IMR-90 (cell line): ENCODE measurements around the gene NMRK2. TPM values are rescaled to one million over a fixed set of nuclear protein-coding genes. Genes with fewer than 3 reads are reported as not detected.

Experiments
- ATAC-seq: fragments of 200-7000 bp; cut with Tn5 transposase; 2 replicates; pipeline ENCODE4 v1.9.1; 2020; ENCODE audit warnings: low read depth, mild to moderate bottlenecking, moderate library complexity
- BruUV-seq: library from RNA; stranded (reverse); fragments of 400-500 nt; replicated peaks from 2 replicates; lab custom pipeline; 2021; lab: Mats Ljungman, UMichigan
- CTCF ChIA-PET: fragments of 300-600 bp; formaldehyde crosslinking; extraction: SDS; loops from one replicate; lab custom pipeline; 2021; ENCODE audit warnings: antibody characterized with exemption; lab: Yijun Ruan, JAX
- POLR2A ChIA-PET: fragments of 300-600 bp; sonication (Branson Sonifier 250); formaldehyde crosslinking; loops from one replicate; lab custom pipeline; 2022; ENCODE audit warnings: antibody characterized with exemption; ENCODE audit not compliant: unreplicated experiment; lab: Charles Lee
- DNase-seq: peaks from one replicate; pipeline ENCODE4 v3.0.0; 2013
- H2AFZ ChIP-seq: replicated peaks from 2 replicates; pipeline ENCODE3; 2013; ENCODE audit warnings: low read length, mild to moderate bottlenecking; ENCODE audit not compliant: poor library complexity
- H2AK5ac ChIP-seq: 2 replicates; pipeline ENCODE4 v1.6.1; 2013; ENCODE audit warnings: low read depth, low read length, inconsistent platforms
- H2AK9ac ChIP-seq: replicated peaks from 2 replicates; pipeline ENCODE3; 2013; ENCODE audit warnings: mild to moderate bottlenecking, low read depth, low read length, moderate library complexity; ENCODE audit not compliant: poor library complexity
- H2BK120ac ChIP-seq: 2 replicates; pipeline ENCODE4 v1.6.1; 2013; ENCODE audit warnings: low read depth, low read length, inconsistent platforms
- H2BK15ac ChIP-seq: 3 replicates; pipeline ENCODE4 v1.6.1; 2013; ENCODE audit warnings: low read depth, low read length, inconsistent platforms
- H2BK20ac ChIP-seq: 2 replicates; pipeline ENCODE4 v1.6.1; 2013; ENCODE audit warnings: low read depth, mild to moderate bottlenecking, inconsistent platforms, low read length, moderate library complexity
- H2BK5ac ChIP-seq: 2 replicates; pipeline ENCODE4 v1.6.1; 2013; ENCODE audit warnings: mild to moderate bottlenecking, low read depth, low read length, inconsistent platforms; ENCODE audit not compliant: poor library complexity, severe bottlenecking
- H3K14ac ChIP-seq: replicated peaks from 2 replicates; pipeline ENCODE4 v1.6.1; 2013; ENCODE audit warnings: low read depth, low read length, inconsistent platforms
- H3K18ac ChIP-seq: 2 replicates; pipeline ENCODE4 v1.6.1; 2013; ENCODE audit warnings: low read depth, low read length, control low read depth
- H3K23ac ChIP-seq: 2 replicates; pipeline ENCODE4 v1.6.1; 2013; ENCODE audit warnings: low read depth, low read length, inconsistent platforms
- H3K27ac ChIP-seq: 2 replicates; pipeline ENCODE4 v1.5.1; 2013; ENCODE audit warnings: mild to moderate bottlenecking, control low read depth, low read length; ENCODE audit not compliant: insufficient read depth
- H3K27me3 ChIP-seq: 2 replicates; pipeline ENCODE4 v1.6.1; 2013; ENCODE audit warnings: low read length; ENCODE audit not compliant: control insufficient read depth, insufficient read depth
- H3K36me3 ChIP-seq: 2 replicates; pipeline ENCODE4 v1.6.1; 2013; ENCODE audit warnings: low read length, mixed read lengths; ENCODE audit not compliant: control insufficient read depth, insufficient read depth
- H3K4ac ChIP-seq: 2 replicates; pipeline ENCODE4 v1.6.1; 2013; ENCODE audit warnings: low read depth, low read length, inconsistent platforms
- H3K4me1 ChIP-seq: 2 replicates; pipeline ENCODE4 v1.6.1; 2013; ENCODE audit warnings: low read length, mixed read lengths; ENCODE audit not compliant: control insufficient read depth, insufficient read depth
- H3K4me2 ChIP-seq: 2 replicates; pipeline ENCODE4 v1.6.1; 2013; ENCODE audit warnings: low read depth, mild to moderate bottlenecking, control low read depth, low read length, moderate library complexity
- H3K4me3 ChIP-seq: 2 replicates; pipeline ENCODE4 v1.5.1; 2013; ENCODE audit warnings: low read depth, mild to moderate bottlenecking, control low read depth, low read length, moderate library complexity; ENCODE audit not compliant: insufficient read depth
- H3K56ac ChIP-seq: 2 replicates; pipeline ENCODE4 v1.6.1; 2013; ENCODE audit warnings: low read length, inconsistent platforms; ENCODE audit not compliant: insufficient read depth; ENCODE audit errors: extremely low read depth
- H3K79me1 ChIP-seq, 2 experiments: 2 replicates each; pipeline ENCODE4 v1.6.1; 2013; ENCODE audit warnings: low read length in 2 of 2, inconsistent platforms in 1 of 2, low read depth in 1 of 2
- H3K9ac ChIP-seq: 2 replicates; pipeline ENCODE4 v1.6.1; 2013; ENCODE audit warnings: low read depth, low read length, control low read depth
- H3K9me1 ChIP-seq: 2 replicates; pipeline ENCODE4 v1.6.1; 2013; ENCODE audit warnings: low read length, inconsistent platforms; ENCODE audit not compliant: insufficient read depth
- H3K9me3 ChIP-seq: 2 replicates; pipeline ENCODE4 v1.6.1; 2013; ENCODE audit warnings: low read length; ENCODE audit not compliant: control insufficient read depth, insufficient read depth
- H4K20me1 ChIP-seq: 2 replicates; pipeline ENCODE4 v1.6.1; 2013; ENCODE audit warnings: low read length, inconsistent platforms; ENCODE audit not compliant: insufficient read depth
- H4K5ac ChIP-seq: 2 replicates; pipeline ENCODE4 v1.6.1; 2013; ENCODE audit warnings: mild to moderate bottlenecking, low read depth, low read length, control low read depth
- H4K8ac ChIP-seq, 2 experiments: 2 replicates each; pipeline ENCODE4 v1.6.1; 2013; ENCODE audit warnings: low read depth in 2 of 2, low read length in 2 of 2, control low read depth in 1 of 2, inconsistent platforms in 1 of 2
- H4K91ac ChIP-seq: 2 replicates; pipeline ENCODE4 v1.6.1; 2013; ENCODE audit warnings: low read depth, low read length, inconsistent platforms; ENCODE audit not compliant: insufficient read depth
- BHLHE40 ChIP-seq: fragments of 150-350 bp; IDR thresholded peaks from 2 replicates; pipeline ENCODE4 v1.6.1; 2016; ENCODE audit warnings: mild to moderate bottlenecking, low read depth, low read length
- CEBPB ChIP-seq: IDR thresholded peaks from 2 replicates; pipeline ENCODE4 v1.6.1; 2012; ENCODE audit warnings: low read depth, low read length, improper control_type of control experiment
- CHD1 ChIP-seq: IDR thresholded peaks from 2 replicates; pipeline ENCODE4 v1.6.1; 2012; ENCODE audit warnings: low read depth, low read length, improper control_type of control experiment
- CTCF ChIP-seq: conservative IDR thresholded peaks from 2 replicates; pipeline ENCODE4 v1.5.1; 2012; ENCODE audit warnings: mild to moderate bottlenecking, low read depth, low read length, improper control_type of control experiment
- ELK1 ChIP-seq: fragments of 150-350 bp; IDR thresholded peaks from 2 replicates; pipeline ENCODE4 v1.6.1; 2016; ENCODE audit warnings: low read depth, mild to moderate bottlenecking, low read length, moderate library complexity, borderline replicate concordance
- FOS ChIP-seq: fragments of 150-350 bp; IDR thresholded peaks from 2 replicates; pipeline ENCODE4 v1.6.1; 2016; ENCODE audit warnings: low read depth, low read length
- MAFK ChIP-seq: IDR thresholded peaks from 2 replicates; pipeline ENCODE4 v1.6.1; 2012; ENCODE audit warnings: low read depth, low read length, improper control_type of control experiment
- MAZ ChIP-seq: IDR thresholded peaks from 2 replicates; pipeline ENCODE4 v1.6.1; 2012; ENCODE audit warnings: low read depth, mild to moderate bottlenecking, low read length, improper control_type of control experiment, moderate library complexity, borderline replicate concordance
- MXI1 ChIP-seq: IDR thresholded peaks from 2 replicates; pipeline ENCODE4 v1.6.1; 2012; ENCODE audit warnings: low read depth, mild to moderate bottlenecking, low read length, moderate library complexity, borderline replicate concordance
- NFE2L2 ChIP-seq: fragments of 150-350 bp; IDR thresholded peaks from 2 replicates; pipeline ENCODE4 v1.6.1; 2016; ENCODE audit warnings: low read depth, mild to moderate bottlenecking, low read length
- POLR2A ChIP-seq: IDR thresholded peaks from 2 replicates; pipeline ENCODE4 v1.6.1; 2012; ENCODE audit warnings: mild to moderate bottlenecking, low read depth, low read length
- RAD21 ChIP-seq: IDR thresholded peaks from 2 replicates; pipeline ENCODE4 v1.6.1; 2012; ENCODE audit warnings: low read length, improper control_type of control experiment
- RCOR1 ChIP-seq: IDR thresholded peaks from 2 replicates; pipeline ENCODE4 v1.6.1; 2012; ENCODE audit warnings: mild to moderate bottlenecking, low read length, improper control_type of control experiment; ENCODE audit not compliant: insufficient replicate concordance
- RFX5 ChIP-seq: IDR thresholded peaks from 2 replicates; pipeline ENCODE4 v1.8.0; 2012; ENCODE audit warnings: low read depth, mild to moderate bottlenecking, low read length, moderate library complexity
- SMC3 ChIP-seq: fragments of 150-350 bp; IDR thresholded peaks from 2 replicates; pipeline ENCODE4 v1.6.1; 2016; ENCODE audit warnings: low read depth, mild to moderate bottlenecking, antibody characterized with exemption, low read length, moderate library complexity
- USF2 ChIP-seq: fragments of 150-350 bp; IDR thresholded peaks from 2 replicates; pipeline ENCODE4 v1.6.1; 2017; ENCODE audit warnings: mild to moderate bottlenecking, antibody characterized with exemption, low read length, low read depth
- WGBS, 2 experiments: methylation state at CpG; one replicate each; pipeline versions ENCODE4 v1.1.5 to v1.1.7; 2013; ENCODE audit warnings: missing lambda C conversion rate in 2 of 2; ENCODE audit not compliant: insufficient read length in 1 of 2; ENCODE audit errors: extremely low coverage in 2 of 2; 5-methylcytosine and 5-hydroxymethylcytosine counted together
- dilution Hi-C: fragments of 300-500 bp; cut with HindIII; formaldehyde crosslinking; loops from one replicate; pipeline ENCODE4 v1.14.3; 2018; ENCODE audit warnings: low sequenced_read_pairs; ENCODE audit not compliant: unreplicated experiment
- in situ Hi-C: fragments of 300-500 bp; cut with MboI; formaldehyde crosslinking; loops from 3 replicates; pipeline ENCODE4 v1.14.3; 2019; ENCODE audit warnings: low sequenced_read_pairs, inconsistent platforms, mixed read lengths
- intact Hi-C: fragments of 100-400 bp; cut with micrococcal nuclease; formaldehyde crosslinking; loops from 2 replicates; pipeline ENCODE4 v1.10.0; 2022
- polyA plus RNA-seq, 3 experiments: library from polyadenylated mRNA; depleted of rRNA; stranded (reverse); fragments of >200 nt; gene quantifications; 2 replicates each; pipeline ENCODE4 v1.2.3, GENCODE V29; 2012; ENCODE audit warnings: low replicate concordance in 1 of 3
- total RNA-seq: library from RNA; depleted of rRNA; stranded (reverse); fragments of >200 nt; gene quantifications from 2 replicates; pipeline ENCODE4 v1.2.3, GENCODE V29; 2012

Gene NMRK2
- total and polyA plus RNA-seq, 2 of the 4 experiments (the other 2 are of a cell fraction) = not detected

- Histone ChIP-seq H3K27ac (no peak overlapping the region), H3K23ac (no peak overlapping the region), H3K9me1 (no peaks in the 10 kb centered on the region), H4K5ac (no peak overlapping the region), H2BK5ac (no peak overlapping the region), H3K4me2 (no peak overlapping the region), H2BK20ac (no peak overlapping the region), H3K27me3 (no peaks in the 10 kb centered on the region), H3K36me3 (no peaks in the 10 kb centered on the region), H3K56ac (no peak overlapping the region), H4K91ac (no peak overlapping the region), H4K20me1 (no peaks in the 10 kb centered on the region), H3K4me3 (no peak overlapping the region), H3K4ac (no peak overlapping the region), H2BK15ac (no peak overlapping the region), H2AK5ac (no peak overlapping the region), H3K18ac (no peak overlapping the region), H3K9ac (no peak overlapping the region), H3K9me3 (no peaks in the 10 kb centered on the region), H3K14ac (no peak overlapping the region), H3K79me1 (no peaks in the 10 kb centered on the region), H3K4me1 (no peaks in the 10 kb centered on the region), H2BK120ac (no peak overlapping the region), H2AFZ (no peak overlapping the region), H4K8ac (no peak overlapping the region), H2AK9ac (no peak overlapping the region)
- dilution Hi-C loops = no loop called here
- intact Hi-C loops = no loop called here
- in situ Hi-C loops = no loop called here
- CTCF ChIA-PET = no interaction called here
- POLR2A ChIA-PET = no interaction called here
- no peak for DNase-seq
- no TSS peak for BruUV-seq
- WGBS, 2 experiments = no CpG with 5 or more reads among the region's 11 CpGs
- TF ChIP-seq USF2 (no peak), MAFK (no peak), CTCF (no peak), CHD1 (no peak), MAZ (no peak), BHLHE40 (no peak), NFE2L2 (no peak), RCOR1 (no peak), MXI1 (no peak), CEBPB (no peak), ELK1 (no peak), POLR2A (no peak), SMC3 (no peak), RFX5 (no peak), RAD21 (no peak), FOS (no peak)
- ATAC-seq = no peak
Measured at GRCh38 chr19:3944018-3944721, 11.3 kb downstream of the NMRK2 start.
